ENCODE measurements around the gene PHEX.

PHEX gene

DNA sequence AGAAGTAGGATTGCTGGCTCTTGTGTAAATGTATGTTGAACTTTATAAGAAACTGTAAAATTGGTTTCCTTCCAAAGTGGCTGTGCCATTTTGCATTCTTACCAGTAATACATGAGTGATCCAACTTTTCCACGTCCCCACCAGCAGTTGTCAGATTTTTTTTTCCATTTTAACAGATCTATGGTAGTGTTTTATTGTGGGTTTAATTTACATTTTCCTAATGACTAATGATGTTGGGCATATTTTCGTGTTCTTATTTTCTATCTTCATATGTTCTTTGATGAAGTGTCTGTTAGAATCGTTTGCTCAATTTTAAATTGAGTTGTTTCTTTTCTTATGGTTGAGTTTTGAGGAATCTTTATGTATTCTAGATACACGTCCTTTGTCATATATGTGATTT, 56.2 kb downstream of the PHEX start:
- no peaks in the 10 kb centered on the region for H3K4me1 ChIP-seq (ENCODE audit: control insufficient read depth, low read length)
- H3K79me2 ChIP-seq (ENCODE audit: control insufficient read depth, low read length): no peaks in the 10 kb centered on the region
- H3F3A ChIP-seq (ENCODE audit: control insufficient read depth, insufficient read depth): no peaks in the 10 kb centered on the region
- no peak for TF ChIP-seq EZH2phosphoT487 (IDR thresholded peaks at IDR 0.05; ENCODE audit: borderline replicate concordance, low read length)
- TF ChIP-seq CTCF (IDR thresholded peaks at IDR 0.05; ENCODE audit: low read depth, low read length, poor library complexity, severe bottlenecking): no peak
- no peaks in the 10 kb centered on the region for H4K20me1 ChIP-seq (ENCODE audit: control insufficient read depth, insufficient read depth, low read depth, low read length)
- H3K27me3 ChIP-seq (ENCODE audit: control insufficient read depth, low read length): no peaks in the 10 kb centered on the region
- H3K36me3 ChIP-seq (ENCODE audit: control insufficient read depth, low read length): no peaks in the 10 kb centered on the region
- no peaks in the 10 kb centered on the region for H3K9me2 ChIP-seq (replicated peaks; ENCODE audit: control insufficient read depth, low read length)
- no peak overlapping the region for H3K27ac ChIP-seq (ENCODE audit: low read depth, low read length)
- H3K9me3 ChIP-seq (ENCODE audit: control insufficient read depth, insufficient read depth, low read length): no peaks in the 10 kb centered on the region
- H3K4me3 ChIP-seq (ENCODE audit: low read length): no peak overlapping the region
- H3K4me2 ChIP-seq (ENCODE audit: low read length): no peak overlapping the region

DNA sequence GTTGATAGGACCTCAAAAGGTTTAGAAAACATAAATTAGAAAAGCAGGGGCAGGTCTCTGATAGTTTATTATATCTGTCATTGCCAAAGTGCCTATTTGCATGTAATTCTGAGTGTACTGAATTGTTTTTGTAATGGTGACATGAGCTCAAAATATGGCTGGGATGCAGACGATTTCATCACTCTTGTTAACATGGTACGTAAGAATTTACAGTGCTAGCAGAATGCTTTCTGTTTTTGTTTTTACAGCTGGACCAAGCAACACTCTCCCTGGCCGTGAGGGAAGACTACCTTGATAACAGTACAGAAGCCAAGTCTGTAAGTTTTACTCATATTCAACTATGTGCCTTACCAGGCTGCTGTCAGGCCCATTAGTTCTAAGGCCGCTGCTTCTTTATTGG, 58.1 kb downstream of the PHEX start:
- Histone ChIP-seq H3K79me2 (ENCODE audit: control insufficient read depth, low read length) (no peaks in the 10 kb centered on the region), H3K27ac (ENCODE audit: low read depth, low read length) (no peak overlapping the region), H3K4me2 (ENCODE audit: low read length) (no peak overlapping the region)

DNA sequence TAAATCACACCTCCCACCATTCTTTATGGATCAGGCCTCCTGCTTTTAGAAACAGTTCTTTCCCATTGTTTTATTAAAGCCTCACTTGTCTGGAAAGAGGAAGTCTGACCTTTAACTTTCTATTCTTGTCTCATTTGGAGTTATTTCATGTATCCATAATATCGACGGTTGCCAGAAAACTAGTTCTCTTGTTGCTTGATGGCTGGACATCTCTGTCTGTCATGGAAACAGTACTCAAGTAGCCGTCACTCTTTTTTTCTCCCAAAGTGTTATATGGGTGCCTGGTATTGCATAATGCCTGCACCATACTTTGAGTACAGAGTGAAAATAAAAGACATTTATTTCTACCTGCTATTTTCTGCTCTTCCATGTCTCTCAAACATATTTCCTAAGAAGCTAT, 61.4 kb downstream of the PHEX start:
- no peaks in the 10 kb centered on the region for H3K9me3 ChIP-seq (ENCODE audit: control insufficient read depth, insufficient read depth, low read length)
- no peaks in the 10 kb centered on the region for H3F3A ChIP-seq (ENCODE audit: control insufficient read depth, insufficient read depth)
- TF ChIP-seq CTCF (IDR thresholded peaks at IDR 0.05; ENCODE audit: low read depth, low read length, poor library complexity, severe bottlenecking): no peak
- no peak for TF ChIP-seq EZH2phosphoT487 (IDR thresholded peaks at IDR 0.05; ENCODE audit: borderline replicate concordance, low read length)
- H3K27me3 ChIP-seq (ENCODE audit: control insufficient read depth, low read length): no peaks in the 10 kb centered on the region
- no peaks in the 10 kb centered on the region for H3K4me1 ChIP-seq (ENCODE audit: control insufficient read depth, low read length)
- H3K27ac ChIP-seq (ENCODE audit: low read depth, low read length): no peak overlapping the region
- H3K36me3 ChIP-seq (ENCODE audit: control insufficient read depth, low read length): no peaks in the 10 kb centered on the region
- H3K79me2 ChIP-seq (ENCODE audit: control insufficient read depth, low read length): no peaks in the 10 kb centered on the region
- H3K4me2 ChIP-seq (ENCODE audit: low read length): no peak overlapping the region
- H3K4me3 ChIP-seq (ENCODE audit: low read length): no peak overlapping the region
- no peaks in the 10 kb centered on the region for H4K20me1 ChIP-seq (ENCODE audit: control insufficient read depth, insufficient read depth, low read depth, low read length)
- H3K9me2 ChIP-seq (replicated peaks; ENCODE audit: control insufficient read depth, low read length): no peaks in the 10 kb centered on the region

More for the DNA sequence above, 58.1 kb downstream of the PHEX start:
- no peaks in the 10 kb centered on the region for H3K9me2 ChIP-seq (replicated peaks; ENCODE audit: control insufficient read depth, low read length)
- TF ChIP-seq CTCF (IDR thresholded peaks at IDR 0.05; ENCODE audit: low read depth, low read length, poor library complexity, severe bottlenecking) (no peak), EZH2phosphoT487 (IDR thresholded peaks at IDR 0.05; ENCODE audit: borderline replicate concordance, low read length) (no peak)
- no peaks in the 10 kb centered on the region for H3F3A ChIP-seq (ENCODE audit: control insufficient read depth, insufficient read depth)
- no peaks in the 10 kb centered on the region for H3K36me3 ChIP-seq (ENCODE audit: control insufficient read depth, low read length)
- no peak overlapping the region for H3K4me3 ChIP-seq (ENCODE audit: low read length)
- H4K20me1 ChIP-seq (ENCODE audit: control insufficient read depth, insufficient read depth, low read depth, low read length): no peaks in the 10 kb centered on the region
- H3K27me3 ChIP-seq (ENCODE audit: control insufficient read depth, low read length): no peaks in the 10 kb centered on the region
- no peaks in the 10 kb centered on the region for H3K4me1 ChIP-seq (ENCODE audit: control insufficient read depth, low read length)
- H3K9me3 ChIP-seq (ENCODE audit: control insufficient read depth, insufficient read depth, low read length): no peaks in the 10 kb centered on the region

- no peak overlapping the region for H3K4me3 ChIP-seq (ENCODE audit: low read length)
- H3K27ac ChIP-seq (ENCODE audit: low read depth, low read length): no peak overlapping the region
- H3K79me2 ChIP-seq (ENCODE audit: control insufficient read depth, low read length): no peaks in the 10 kb centered on the region
- H3K4me1 ChIP-seq (ENCODE audit: control insufficient read depth, low read length): no peaks in the 10 kb centered on the region
- H3K36me3 ChIP-seq (ENCODE audit: control insufficient read depth, low read length): no peaks in the 10 kb centered on the region
- H3K27me3 ChIP-seq (ENCODE audit: control insufficient read depth, low read length): no peaks in the 10 kb centered on the region
- TF ChIP-seq EZH2phosphoT487 (IDR thresholded peaks at IDR 0.05; ENCODE audit: borderline replicate concordance, low read length) (no peak), CTCF (IDR thresholded peaks at IDR 0.05; ENCODE audit: low read depth, low read length, poor library complexity, severe bottlenecking) (no peak)
- no peaks in the 10 kb centered on the region for H3F3A ChIP-seq (ENCODE audit: control insufficient read depth, insufficient read depth)
- H3K4me2 ChIP-seq (ENCODE audit: low read length): no peak overlapping the region
- no peaks in the 10 kb centered on the region for H3K9me2 ChIP-seq (replicated peaks; ENCODE audit: control insufficient read depth, low read length)
- no peaks in the 10 kb centered on the region for H4K20me1 ChIP-seq (ENCODE audit: control insufficient read depth, insufficient read depth, low read depth, low read length)
- H3K9me3 ChIP-seq (ENCODE audit: control insufficient read depth, insufficient read depth, low read length): no peaks in the 10 kb centered on the region
These were observed 63.2 kb downstream of the PHEX start for GRCh38 chrX:22095286-22095685.
